H1 (cell line): ENCODE results near the gene RASD2. TPM values are rescaled to one million over a fixed set of nuclear protein-coding genes. Genes with fewer than 3 reads are reported as not detected.

ENCODE experiments used
- CTCF ChIA-PET: fragments of 300-600 bp; sonication (Branson Sonifier 250); formaldehyde crosslinking; loops from one replicate; lab custom pipeline; 2021; ENCODE audit not compliant: partially characterized antibody; lab: Charles Lee
- POLR2A ChIA-PET: fragments of 300-600 bp; sonication (Branson Sonifier 250); formaldehyde crosslinking; loops from one replicate; lab custom pipeline; 2021; ENCODE audit warnings: inconsistent platforms; ENCODE audit not compliant: partially characterized antibody; lab: Charles Lee
- DNase-seq, 2 experiments: peaks; one replicate each; pipeline versions ENCODE4 v3.0.0 to v3.0.0-alpha.2; 2010 to 2022; ENCODE audit warnings: low spot score in 2 of 2, low read depth in 1 of 2, mixed read lengths in 1 of 2
- FAIRE-seq: peaks from 2 replicates; lab custom pipeline; 2011; peaks lifted over from hg19 to GRCh38; lab: Jason Lieb, UNC
- H2AFZ ChIP-seq: 2 replicates; pipeline ENCODE4 v1.8.1; 2012; ENCODE audit warnings: low read length, inconsistent platforms
- H2AK5ac ChIP-seq: 2 replicates; pipeline ENCODE4 v1.6.1; 2013; ENCODE audit warnings: low read depth, low read length
- H2BK120ac ChIP-seq: replicated peaks from 2 replicates; pipeline ENCODE3; 2013; ENCODE audit warnings: low read depth, low read length, inconsistent platforms
- H2BK12ac ChIP-seq: 2 replicates; pipeline ENCODE4 v1.6.1; 2013; ENCODE audit warnings: low read depth, low read length
- H2BK15ac ChIP-seq: 2 replicates; pipeline ENCODE4 v1.6.1; 2013; ENCODE audit warnings: low read length
- H2BK20ac ChIP-seq: 2 replicates; pipeline ENCODE4 v1.6.1; 2013; ENCODE audit warnings: low read length
- H2BK5ac ChIP-seq: 2 replicates; pipeline ENCODE4 v1.6.1; 2013; ENCODE audit warnings: low read depth, low read length
- H3K14ac ChIP-seq: 2 replicates; pipeline ENCODE4 v1.6.1; 2013; ENCODE audit warnings: inconsistent platforms; ENCODE audit not compliant: insufficient read length
- H3K18ac ChIP-seq: 2 replicates; pipeline ENCODE4 v1.6.1; 2013; ENCODE audit warnings: low read length; ENCODE audit errors: extremely low read depth
- H3K23ac ChIP-seq: 2 replicates; pipeline ENCODE4 v1.6.1; 2013; ENCODE audit warnings: inconsistent platforms; ENCODE audit not compliant: insufficient read length
- H3K23me2 ChIP-seq: 2 replicates; pipeline ENCODE4 v1.6.1; 2013; ENCODE audit warnings: low read depth, low read length
- H3K27ac ChIP-seq: 2 replicates; pipeline ENCODE4 v1.6.1; 2011; ENCODE audit warnings: low read depth, low read length, inconsistent platforms
- H3K27me3 ChIP-seq, 4 experiments: replicated peaks in 1 of 4; 1 replicate in 1 of 4; 2 replicates in 3 of 4; pipeline versions ENCODE4 v1.6.1 to v1.8.1; 2011 to 2013; ENCODE audit warnings: low read length in 3 of 4, mild to moderate bottlenecking in 3 of 4, inconsistent platforms in 2 of 4, mixed read lengths in 2 of 4, moderate library complexity in 1 of 4; ENCODE audit not compliant: control insufficient read depth in 3 of 4, insufficient read depth in 3 of 4; ENCODE audit errors: extremely low read depth in 1 of 4
- H3K36me3 ChIP-seq, 4 experiments: 2 replicates each; pipeline versions ENCODE4 v1.6.1 to v1.8.1; 2011 to 2013; ENCODE audit warnings: mild to moderate bottlenecking in 4 of 4, low read length in 3 of 4, moderate library complexity in 2 of 4, control low read depth in 1 of 4, inconsistent platforms in 1 of 4; ENCODE audit not compliant: insufficient read depth in 4 of 4, control insufficient read depth in 2 of 4
- H3K4ac ChIP-seq: replicated peaks from 2 replicates; pipeline ENCODE3; 2013; ENCODE audit warnings: low read length, low read depth, mixed read lengths, inconsistent platforms; ENCODE audit not compliant: insufficient read length
- H3K4me1 ChIP-seq, 4 experiments: replicated peaks in 1 of 4; 1 replicate in 1 of 4; 2 replicates in 3 of 4; pipeline versions ENCODE4 v1.6.1 to v1.8.1; 2011 to 2013; ENCODE audit warnings: low read length in 3 of 4, inconsistent platforms in 2 of 4, mixed read lengths in 1 of 4; ENCODE audit not compliant: insufficient read depth in 4 of 4, control insufficient read depth in 3 of 4
- H3K4me2 ChIP-seq, 2 experiments: 2 replicates each; pipeline versions ENCODE4 v1.6.1 to v1.8.1; 2011 to 2013; ENCODE audit warnings: low read depth in 2 of 2, low read length in 2 of 2, control low read depth in 1 of 2, inconsistent platforms in 1 of 2, mild to moderate bottlenecking in 1 of 2; ENCODE audit not compliant: insufficient read depth in 1 of 2
- H3K4me3 ChIP-seq, 4 experiments: fragments of 200-600, 300-600 bp in 1 of 4; sonication (generic), shearing (Covaris generic), sonication (Bioruptor Twin) in 1 of 4; 2 replicates each; pipeline versions ENCODE4 v1.5.1 to v1.8.1; 2011 to 2016; ENCODE audit warnings: low read length in 4 of 4, low read depth in 3 of 4, control low read depth in 2 of 4, inconsistent platforms in 2 of 4, mild to moderate bottlenecking in 2 of 4, mixed read lengths in 1 of 4, moderate library complexity in 1 of 4; ENCODE audit not compliant: insufficient read depth in 2 of 4; ENCODE audit errors: extremely low read depth in 1 of 4
- H3K56ac ChIP-seq: replicated peaks from 2 replicates; pipeline ENCODE3; 2013; ENCODE audit warnings: low read depth, mild to moderate bottlenecking, mixed read lengths, low read length, inconsistent platforms; ENCODE audit not compliant: insufficient read length
- H3K79me1 ChIP-seq: 2 replicates; pipeline ENCODE4 v1.6.1; 2013; ENCODE audit warnings: low read depth, low read length, control low read depth
- H3K79me2 ChIP-seq, 2 experiments: 2 replicates each; pipeline versions ENCODE4 v1.6.1 to v1.8.1; 2012 to 2013; ENCODE audit warnings: low read length in 2 of 2, mild to moderate bottlenecking in 2 of 2, inconsistent platforms in 1 of 2; ENCODE audit not compliant: insufficient read depth in 2 of 2, control insufficient read depth in 1 of 2
- H3K9ac ChIP-seq, 4 experiments: replicated peaks in 1 of 4; 1 replicate in 1 of 4; 2 replicates in 3 of 4; pipeline versions ENCODE4 v1.6.1 to v1.8.1; 2011 to 2013; ENCODE audit warnings: low read depth in 3 of 4, low read length in 3 of 4, control low read depth in 2 of 4, mild to moderate bottlenecking in 2 of 4, moderate library complexity in 2 of 4, inconsistent platforms in 1 of 4; ENCODE audit errors: extremely low read depth in 1 of 4
- H3K9me3 ChIP-seq, 2 experiments: 2 replicates each; pipeline versions ENCODE4 v1.6.1 to v1.8.1; 2012 to 2013; ENCODE audit warnings: mild to moderate bottlenecking in 2 of 2, moderate library complexity in 2 of 2, control low read depth in 1 of 2, inconsistent platforms in 1 of 2, low read depth in 1 of 2, low read length in 1 of 2, mixed read lengths in 1 of 2; ENCODE audit not compliant: insufficient read depth in 2 of 2
- H4K20me1 ChIP-seq, 2 experiments: replicated peaks in 1 of 2; 2 replicates each; pipeline versions ENCODE3 to v1.8.1; 2011 to 2013; ENCODE audit warnings: inconsistent platforms in 2 of 2, low read length in 2 of 2, mild to moderate bottlenecking in 1 of 2; ENCODE audit not compliant: insufficient read depth in 2 of 2, control insufficient read depth in 1 of 2
- H4K5ac ChIP-seq: 2 replicates; pipeline ENCODE4 v1.6.1; 2013; ENCODE audit warnings: low read length, low read depth, mixed read lengths, inconsistent platforms; ENCODE audit not compliant: insufficient read length
- H4K8ac ChIP-seq: 2 replicates; pipeline ENCODE4 v1.8.0; 2013; ENCODE audit warnings: mild to moderate bottlenecking, moderate library complexity, low read length, inconsistent platforms; ENCODE audit not compliant: insufficient read depth; ENCODE audit errors: extremely low read depth
- H4K91ac ChIP-seq: replicated peaks from 2 replicates; pipeline ENCODE3; 2013; ENCODE audit warnings: low read length, mixed read lengths, inconsistent platforms; ENCODE audit not compliant: insufficient read length
- GABPA ChIP-seq: IDR thresholded peaks from 2 replicates; pipeline ENCODE4 v1.6.1; 2011; ENCODE audit warnings: mild to moderate bottlenecking, low read length, moderate library complexity, borderline replicate concordance; ENCODE audit not compliant: insufficient read depth
- NRF1 ChIP-seq: IDR thresholded peaks from 2 replicates; pipeline ENCODE4 v1.6.1; 2011; ENCODE audit warnings: mild to moderate bottlenecking, low read depth, low read length, improper control_type of control experiment
- PHF8 ChIP-seq: fragments of 200-600 bp; sonication (generic); conservative IDR thresholded peaks from 2 replicates; pipeline ENCODE4 v1.7.1; 2012; ENCODE audit warnings: low read depth, mild to moderate bottlenecking, inconsistent platforms, low read length, moderate library complexity
- SP4 ChIP-seq: IDR thresholded peaks from 2 replicates; pipeline ENCODE4 v1.6.1; 2012; ENCODE audit warnings: low read length, inconsistent platforms
- TAF1 ChIP-seq: IDR thresholded peaks from 2 replicates; pipeline ENCODE4 v1.6.1; 2011; ENCODE audit warnings: mild to moderate bottlenecking, low read depth, low read length
- WGBS, 2 experiments: shearing (Covaris generic) in 1 of 2; methylation state at CpG; one replicate each; pipeline versions ENCODE4 v1.1.6 to v1.1.7; 2013 to 2015; ENCODE audit warnings: low lambda C conversion rate in 2 of 2, mixed read lengths in 2 of 2, inconsistent platforms in 1 of 2, low coverage in 1 of 2, missing lambda C conversion rate in 1 of 2; ENCODE audit not compliant: insufficient replicate concordance in 2 of 2, insufficient coverage in 1 of 2, insufficient read length in 1 of 2; ENCODE audit errors: extremely low coverage in 1 of 2, missing lambda C conversion rate in 1 of 2; 5-methylcytosine and 5-hydroxymethylcytosine counted together
- polyA plus RNA-seq, 7 experiments: library from polyadenylated mRNA; depleted of rRNA in 3 of 7; stranded (reverse) in 5 of 7; unstranded in 2 of 7; fragments of >200 nt in 5 of 7; fragments of 200-250 nt in 2 of 7; gene quantifications; 1 replicate in 5 of 7; 2 replicates in 1 of 7; 4 replicates in 1 of 7; pipeline versions ENCODE4 v1.2.1 to v1.2.3, GENCODE V29; 2011 to 2013; ENCODE audit warnings: missing spikeins in 2 of 7, mixed read lengths in 2 of 7
- total RNA-seq: library from RNA; stranded (reverse); fragmentation: NEBNext Ultra II Directional; extraction: Animal tissue kit (Norgen Biotek cat#: 25700); gene quantifications from 2 replicates; pipeline ENCODE4 v1.2.1, GENCODE V29; 2021
- TF ChIP-seq, protein P1 (sequence below): IDR thresholded peaks from 2 replicates; pipeline ENCODE4 v1.6.1; 2011; ENCODE audit warnings: low read length, improper control_type of control experiment

The RASD2 gene
- total and polyA plus RNA-seq, 2 of the 8 experiments (the other 6 are each of a cell fraction or from before 2014, with no cell fraction given) = 1.9 to 5.1 TPM

DNA sequence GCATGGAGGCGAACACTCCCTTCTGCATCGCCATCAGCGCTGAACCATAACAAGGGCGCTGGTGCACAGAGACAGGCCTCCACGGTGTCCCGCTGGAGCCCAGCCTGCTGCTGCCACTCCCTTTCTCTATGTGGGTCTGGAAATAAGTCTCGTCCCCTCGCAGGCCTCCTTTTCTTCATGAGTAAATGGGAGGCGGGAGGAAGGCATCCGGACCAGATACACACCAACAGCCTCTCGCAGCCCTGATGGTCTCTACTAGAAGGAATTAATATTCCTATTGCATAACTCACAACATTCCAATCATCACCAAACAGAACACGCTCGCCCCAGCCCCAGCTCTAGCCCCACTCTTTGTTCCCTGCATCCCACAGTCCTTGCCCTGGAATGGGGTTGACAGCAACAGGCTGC, 14.9 kb downstream of the RASD2 start:
- CTCF ChIA-PET = interaction anchor here (1.2 to 3.8 kb wide), 4 partner anchors 15 to 124 kb away, joined by 5 to 15 read pairs (median 6); partner anchors contain the start of gene RASD2

More for the DNA sequence above, 14.9 kb downstream of the RASD2 start:
- Histone ChIP-seq H2AFZ (no peak overlapping the region), H3K9ac (no peak overlapping the region), H3K79me1 (no peaks in the 10 kb centered on the region), H2BK120ac (no peak overlapping the region), H3K23me2 (no peaks in the 10 kb centered on the region), H4K8ac (no peak overlapping the region), H3K23ac (no peak overlapping the region), H3K36me3 (no peaks in the 10 kb centered on the region), H3K9me3 (no peaks in the 10 kb centered on the region), H3K18ac (no peak overlapping the region), H2BK12ac (no peak overlapping the region), H3K27ac (no peak overlapping the region), H4K20me1 (no peaks in the 10 kb centered on the region), H2AK5ac (no peak overlapping the region), H4K91ac (no peak overlapping the region), H2BK5ac (no peak overlapping the region), H2BK20ac (no peak overlapping the region), H3K79me2 (no peaks in the 10 kb centered on the region), H3K4me3 (no peak overlapping the region), H3K4me1 (peaks cover 0 to 7% (median 4%) of the 10 kb centered on the region in 4 experiments; a peak in 3 of 7 replicates), H3K27me3 (no peaks in the 10 kb centered on the region), H3K14ac (no peak overlapping the region), H3K56ac (no peak overlapping the region), H3K4ac (no peak overlapping the region), H4K5ac (no peak overlapping the region), H3K4me2 (no peak overlapping the region), H2BK15ac (0 out of 2 replicates have a peak overlapping the region, but pooled peaks have one; percentile 73)
- no peak for FAIRE-seq
- no peak for TF ChIP-seq TAF1
- TF ChIP-seq GABPA = no peak
- TF ChIP-seq PHF8 = no peak
- no peak for TF ChIP-seq NRF1
- TF ChIP-seq SP4 = no peak
- TF ChIP-seq, protein P1, sequence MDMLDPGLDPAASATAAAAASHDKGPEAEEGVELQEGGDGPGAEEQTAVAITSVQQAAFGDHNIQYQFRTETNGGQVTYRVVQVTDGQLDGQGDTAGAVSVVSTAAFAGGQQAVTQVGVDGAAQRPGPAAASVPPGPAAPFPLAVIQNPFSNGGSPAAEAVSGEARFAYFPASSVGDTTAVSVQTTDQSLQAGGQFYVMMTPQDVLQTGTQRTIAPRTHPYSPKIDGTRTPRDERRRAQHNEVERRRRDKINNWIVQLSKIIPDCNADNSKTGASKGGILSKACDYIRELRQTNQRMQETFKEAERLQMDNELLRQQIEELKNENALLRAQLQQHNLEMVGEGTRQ = no peak
- 79% methylated on average over 13 of the region's 13 CpGs; no CpG with 5 or more reads in 1 of the 2 experiments for WGBS, 2 experiments
- POLR2A ChIA-PET = interaction anchor here (1.2 to 1.9 kb wide), 2 partner anchors 9 to 20 kb away, joined by 3 to 5 read pairs; no protein-coding TSS in a partner anchor
- no peak for DNase-seq
